WTC11 (cell line): ENCODE results near the gene ANKRD65.

Experiments
- HMGXB4 ChIP-seq: sonication (generic); formaldehyde crosslinking; IDR thresholded peaks from 2 replicates; pipeline ENCODE4 v1.8.1; 2023; ENCODE audit warnings: mild to moderate bottlenecking, moderate library complexity, missing genetic modification reagents
- NFYB ChIP-seq: sonication (generic); formaldehyde crosslinking; conservative IDR thresholded peaks from 2 replicates; pipeline ENCODE4 v1.8.0; 2022; ENCODE audit warnings: low read depth, missing genetic modification reagents
- USF2 ChIP-seq: sonication (generic); formaldehyde crosslinking; IDR thresholded peaks from 2 replicates; pipeline ENCODE4 v1.8.1; 2023; ENCODE audit warnings: mild to moderate bottlenecking, missing genetic modification reagents, moderate library complexity
- TF ChIP-seq, protein P1 (sequence below): sonication (generic); formaldehyde crosslinking; IDR thresholded peaks from 2 replicates; pipeline ENCODE4 v1.8.0; 2022; ENCODE audit warnings: mild to moderate bottlenecking, missing genetic modification reagents
- TF ChIP-seq, protein P2 (sequence below): sonication (generic); formaldehyde crosslinking; IDR thresholded peaks from 2 replicates; pipeline ENCODE4 v1.8.1; 2022; ENCODE audit warnings: low read depth, missing genetic modification reagents, borderline replicate concordance
- TF ChIP-seq, protein P3 (sequence below): fragments of 200-600 bp; IDR thresholded peaks from 2 replicates; pipeline ENCODE4 v1.8.0; 2022; ENCODE audit warnings: antibody characterized with exemption

DNA sequence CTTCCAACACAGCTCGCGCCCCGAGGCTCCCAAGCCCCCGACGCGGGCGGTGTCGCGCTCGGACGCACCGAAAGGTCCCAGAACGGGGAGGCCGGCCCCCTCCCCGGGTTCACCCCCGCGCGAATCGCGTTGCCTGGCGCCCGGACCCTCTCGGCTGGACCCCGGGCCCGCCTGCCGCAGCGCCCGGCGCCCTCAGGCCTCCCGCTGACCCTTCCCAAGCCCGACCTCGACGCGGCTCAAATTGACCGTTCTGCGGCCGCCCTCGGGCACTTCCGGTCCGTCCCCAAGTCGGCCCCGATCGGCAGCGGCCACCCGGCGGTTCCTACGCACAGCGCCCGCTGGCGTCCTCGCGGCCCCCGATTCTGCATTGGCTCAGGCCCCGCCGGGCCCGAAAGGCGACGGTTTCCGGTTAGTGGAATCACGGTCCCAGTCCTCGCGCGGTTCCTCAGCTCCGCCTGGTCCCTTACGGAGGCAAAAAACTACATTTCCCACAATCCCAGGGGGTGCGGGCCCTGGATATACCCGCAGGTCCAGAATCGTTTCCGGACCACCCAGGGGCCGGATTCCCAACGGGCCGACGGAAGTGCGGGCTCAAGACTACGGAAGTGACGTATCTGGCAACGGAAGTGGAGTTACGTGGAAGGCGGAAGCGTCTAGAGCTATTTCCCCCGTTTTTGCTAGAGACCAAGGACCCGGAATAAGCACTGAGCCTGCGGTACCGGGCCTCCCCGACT lies 46.0 kb downstream of the ANKRD65 start, which contains the start of gene AURKAIP1:
- TF ChIP-seq, protein P1, sequence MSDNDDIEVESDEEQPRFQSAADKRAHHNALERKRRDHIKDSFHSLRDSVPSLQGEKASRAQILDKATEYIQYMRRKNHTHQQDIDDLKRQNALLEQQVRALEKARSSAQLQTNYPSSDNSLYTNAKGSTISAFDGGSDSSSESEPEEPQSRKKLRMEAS, result peak; percentile 90
- TF ChIP-seq, protein P2, sequence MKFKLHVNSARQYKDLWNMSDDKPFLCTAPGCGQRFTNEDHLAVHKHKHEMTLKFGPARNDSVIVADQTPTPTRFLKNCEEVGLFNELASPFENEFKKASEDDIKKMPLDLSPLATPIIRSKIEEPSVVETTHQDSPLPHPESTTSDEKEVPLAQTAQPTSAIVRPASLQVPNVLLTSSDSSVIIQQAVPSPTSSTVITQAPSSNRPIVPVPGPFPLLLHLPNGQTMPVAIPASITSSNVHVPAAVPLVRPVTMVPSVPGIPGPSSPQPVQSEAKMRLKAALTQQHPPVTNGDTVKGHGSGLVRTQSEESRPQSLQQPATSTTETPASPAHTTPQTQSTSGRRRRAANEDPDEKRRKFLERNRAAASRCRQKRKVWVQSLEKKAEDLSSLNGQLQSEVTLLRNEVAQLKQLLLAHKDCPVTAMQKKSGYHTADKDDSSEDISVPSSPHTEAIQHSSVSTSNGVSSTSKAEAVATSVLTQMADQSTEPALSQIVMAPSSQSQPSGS (CRISPR knock-in tag), result no peak
- peak; percentile 46 for TF ChIP-seq USF2
- TF ChIP-seq, protein P3, sequence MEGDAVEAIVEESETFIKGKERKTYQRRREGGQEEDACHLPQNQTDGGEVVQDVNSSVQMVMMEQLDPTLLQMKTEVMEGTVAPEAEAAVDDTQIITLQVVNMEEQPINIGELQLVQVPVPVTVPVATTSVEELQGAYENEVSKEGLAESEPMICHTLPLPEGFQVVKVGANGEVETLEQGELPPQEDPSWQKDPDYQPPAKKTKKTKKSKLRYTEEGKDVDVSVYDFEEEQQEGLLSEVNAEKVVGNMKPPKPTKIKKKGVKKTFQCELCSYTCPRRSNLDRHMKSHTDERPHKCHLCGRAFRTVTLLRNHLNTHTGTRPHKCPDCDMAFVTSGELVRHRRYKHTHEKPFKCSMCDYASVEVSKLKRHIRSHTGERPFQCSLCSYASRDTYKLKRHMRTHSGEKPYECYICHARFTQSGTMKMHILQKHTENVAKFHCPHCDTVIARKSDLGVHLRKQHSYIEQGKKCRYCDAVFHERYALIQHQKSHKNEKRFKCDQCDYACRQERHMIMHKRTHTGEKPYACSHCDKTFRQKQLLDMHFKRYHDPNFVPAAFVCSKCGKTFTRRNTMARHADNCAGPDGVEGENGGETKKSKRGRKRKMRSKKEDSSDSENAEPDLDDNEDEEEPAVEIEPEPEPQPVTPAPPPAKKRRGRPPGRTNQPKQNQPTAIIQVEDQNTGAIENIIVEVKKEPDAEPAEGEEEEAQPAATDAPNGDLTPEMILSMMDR, result no peak
- TF ChIP-seq NFYB, result 0 out of 2 replicates have a peak, but pooled peaks have one; percentile 25
- TF ChIP-seq HMGXB4 (CRISPR knock-in tag), result peak; percentile 100
